OCI-LY3 (cell line): ENCODE results near the gene POLRMT.

ENCODE experiments used
- CTCF ChIP-seq: fragments of 200-600, 300-600 bp; sonication (generic); IDR thresholded peaks from 2 replicates; pipeline ENCODE4 v1.5.1; 2014; ENCODE audit warnings: antibody characterized with exemption, low read length, low read depth
- EZH2phosphoT487 ChIP-seq: fragments of 200-600 bp; shearing (Covaris generic); IDR thresholded peaks from 2 replicates; pipeline ENCODE4 v1.6.1; 2018; ENCODE audit warnings: antibody characterized with exemption, mixed run types, low read depth

GRCh38 chr19:644789-645188 lies 11.5 kb upstream of the POLRMT start:
- no peak for TF ChIP-seq CTCF
- no peak for TF ChIP-seq EZH2phosphoT487
